ENCODE data around the gene RNF150. TPM values are rescaled to one million over a fixed set of nuclear protein-coding genes. Genes with fewer than 3 reads are reported as not detected.

The RNF150 gene
- total RNA-seq, 1 donor from 2014 or later, result 9.1 TPM

- no peaks in the 10 kb centered on the region for H3K9me3 ChIP-seq
- H3K4me1 ChIP-seq, result peaks cover 6% of the 10 kb centered on the region
- intact Hi-C loops (cut with DNase I), result loop anchor here (1.0 kb wide), 1 partner anchor 273 kb away; no protein-coding TSS in a partner anchor
- no peak for DNase-seq (ENCODE audit: extremely low spot score in 2 of 2)
- H3K4me3 ChIP-seq, result no peak overlapping the region
- TF ChIP-seq POLR2AphosphoS5 (IDR thresholded peaks at IDR 0.05; ENCODE audit: insufficient read depth in 1 of 2, low read depth in 1 of 2) (peak in 1 of 2 donors; percentile 50), CTCF (IDR thresholded peaks at IDR 0.05) (peak; percentile 53 to 87 (median 57)), POLR2A (IDR thresholded peaks at IDR 0.05) (no peak)
- no peaks in the 10 kb centered on the region for H3K27me3 ChIP-seq
- H3K27ac ChIP-seq, result no peak overlapping the region
- H3K36me3 ChIP-seq, result no peaks in the 10 kb centered on the region
These were observed 271.7 kb downstream of the RNF150 start for GRCh38 chr4:140861359-140862176.

GRCh38 chr4:140858897-140859296, 274.4 kb downstream of the RNF150 start:
- TF ChIP-seq CTCF (IDR thresholded peaks at IDR 0.05) (no peak), POLR2AphosphoS5 (IDR thresholded peaks at IDR 0.05; ENCODE audit: insufficient read depth in 1 of 2, low read depth in 1 of 2) (no peak), POLR2A (IDR thresholded peaks at IDR 0.05) (no peak)
- H3K4me3 ChIP-seq, result no peak overlapping the region
- H3K36me3 ChIP-seq, result no peaks in the 10 kb centered on the region
- H3K27ac ChIP-seq, result no peak overlapping the region
- no peaks in the 10 kb centered on the region for H3K27me3 ChIP-seq
- no peak for DNase-seq (ENCODE audit: extremely low spot score in 2 of 2)
- intact Hi-C loops (cut with DNase I), result loop anchor here (10.0 kb wide), 1 partner anchor 494 kb away; no protein-coding TSS in a partner anchor
- H3K9me3 ChIP-seq, result no peaks in the 10 kb centered on the region
- H3K4me1 ChIP-seq, result peaks cover 13% of the 10 kb centered on the region

- no peaks in the 10 kb centered on the region for H3K9me3 ChIP-seq
- H3K4me1 ChIP-seq, result peaks cover 13% of the 10 kb centered on the region
- H3K36me3 ChIP-seq, result no peaks in the 10 kb centered on the region
- H3K4me3 ChIP-seq, result no peak overlapping the region
- no peaks in the 10 kb centered on the region for H3K27me3 ChIP-seq
- TF ChIP-seq POLR2A (IDR thresholded peaks at IDR 0.05), result no peak
- TF ChIP-seq POLR2AphosphoS5 (IDR thresholded peaks at IDR 0.05; ENCODE audit: insufficient read depth in 1 of 2, low read depth in 1 of 2), result no peak
- no peak for TF ChIP-seq CTCF (IDR thresholded peaks at IDR 0.05)
- no peak overlapping the region for H3K27ac ChIP-seq
- intact Hi-C loops (cut with DNase I), result loop anchor here (10.0 kb wide), 1 partner anchor 492 kb away; no protein-coding TSS in a partner anchor
- DNase-seq (ENCODE audit: extremely low spot score in 2 of 2), result no peak
These were observed 276.2 kb downstream of the RNF150 start for GRCh38 chr4:140857111-140857510.

- Histone ChIP-seq H3K27ac (no peak overlapping the region), H3K27me3 (no peaks in the 10 kb centered on the region), H3K36me3 (no peaks in the 10 kb centered on the region), H3K4me1 (peaks cover 13% of the 10 kb centered on the region), H3K4me3 (no peak overlapping the region), H3K9me3 (no peaks in the 10 kb centered on the region)
- DNase-seq (ENCODE audit: extremely low spot score in 2 of 2), result no peak
- intact Hi-C loops (cut with DNase I), result loop anchor here (10.0 kb wide), 1 partner anchor 492 kb away; no protein-coding TSS in a partner anchor
- no peak for TF ChIP-seq POLR2AphosphoS5 (IDR thresholded peaks at IDR 0.05; ENCODE audit: insufficient read depth in 1 of 2, low read depth in 1 of 2)
- no peak for TF ChIP-seq POLR2A (IDR thresholded peaks at IDR 0.05)
- TF ChIP-seq CTCF (IDR thresholded peaks at IDR 0.05), result no peak
These were observed 276.6 kb downstream of the RNF150 start for GRCh38 chr4:140856621-140857062.

- Histone ChIP-seq H3K4me1 (peaks cover 13% of the 10 kb centered on the region), H3K36me3 (no peaks in the 10 kb centered on the region), H3K27ac (no peak overlapping the region), H3K27me3 (no peaks in the 10 kb centered on the region), H3K9me3 (no peaks in the 10 kb centered on the region), H3K4me3 (no peak overlapping the region)
- no peak for DNase-seq (ENCODE audit: extremely low spot score in 2 of 2)
- intact Hi-C loops (cut with DNase I), result loop anchor here (10.0 kb wide), 1 partner anchor 489 kb away; no protein-coding TSS in a partner anchor
- no peak for TF ChIP-seq POLR2AphosphoS5 (IDR thresholded peaks at IDR 0.05; ENCODE audit: insufficient read depth in 1 of 2, low read depth in 1 of 2)
- TF ChIP-seq CTCF (IDR thresholded peaks at IDR 0.05), result no peak
- no peak for TF ChIP-seq POLR2A (IDR thresholded peaks at IDR 0.05)
These were observed 279.1 kb downstream of the RNF150 start for GRCh38 chr4:140854168-140854567.

Data from vagina (tissue), 2 donors.